Neuron (in vitro differentiated cells): Measurements from ENCODE around the gene TMEM116.

Experiments used
- H2AFZ ChIP-seq: one replicate; pipeline ENCODE4 v1.6.1; 2013; ENCODE audit warnings: low read depth, mild to moderate bottlenecking, inconsistent platforms, low read length, moderate library complexity
- H3K27me3 ChIP-seq: one replicate; pipeline ENCODE4 v1.6.1; 2013; ENCODE audit warnings: low read length; ENCODE audit not compliant: insufficient read depth
- H3K36me3 ChIP-seq: one replicate; pipeline ENCODE4 v1.6.1; 2013; ENCODE audit warnings: low read length; ENCODE audit not compliant: insufficient read depth
- H3K4me1 ChIP-seq: one replicate; pipeline ENCODE4 v1.6.1; 2013; ENCODE audit warnings: low read length; ENCODE audit not compliant: insufficient read depth
- H3K4me3 ChIP-seq: 2 replicates; pipeline ENCODE4 v1.5.1; 2013; ENCODE audit warnings: mild to moderate bottlenecking, low read length, moderate library complexity
- H3K9me3 ChIP-seq: one replicate; pipeline ENCODE4 v1.6.1; 2013; ENCODE audit warnings: low read length

TMEM116 gene

DNA sequence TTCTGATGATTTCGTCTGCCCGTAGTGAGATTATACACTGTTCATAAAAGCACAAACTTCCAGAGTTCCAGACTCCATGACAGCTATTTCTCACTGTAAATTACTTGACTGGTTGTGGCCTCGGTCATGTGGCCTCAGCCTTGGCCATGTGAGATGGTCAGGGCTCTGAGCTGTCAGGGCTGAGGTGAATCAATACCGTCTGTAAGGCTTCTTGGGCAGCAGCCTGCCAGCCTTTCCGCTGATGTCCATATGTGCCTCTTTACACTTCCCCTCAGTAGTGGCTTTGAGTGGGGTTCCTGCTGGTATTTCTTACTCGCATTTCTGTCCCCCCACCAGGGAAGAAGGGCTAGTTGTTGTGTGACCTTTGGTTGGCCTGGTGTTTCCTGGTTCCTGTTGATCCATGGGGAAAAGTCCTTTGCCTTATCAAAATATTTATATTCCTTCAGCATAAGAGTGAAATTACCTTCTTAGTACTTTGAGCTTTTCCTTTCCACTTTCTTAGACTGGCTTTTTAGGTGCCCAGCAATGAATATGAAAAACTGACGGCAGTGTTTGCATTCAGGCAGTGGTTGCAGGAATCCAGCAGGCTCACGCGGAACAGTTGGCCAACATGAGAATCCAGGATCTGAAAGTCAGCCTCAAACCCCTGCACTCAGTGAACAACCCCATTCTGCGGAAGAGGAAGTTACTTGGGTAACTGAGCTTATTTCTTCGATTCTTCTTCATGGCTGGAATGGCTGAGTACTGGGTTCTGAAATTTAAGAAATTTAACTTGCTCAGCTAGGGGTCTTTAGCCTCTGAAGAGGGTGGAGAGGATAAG, 124.8 kb downstream of the TMEM116 start:
- Histone ChIP-seq H3K36me3 (peaks cover 90% of the 10 kb centered on the region), H3K9me3 (no peaks in the 10 kb centered on the region), H3K27me3 (no peaks in the 10 kb centered on the region), H3K4me1 (no peaks in the 10 kb centered on the region), H3K4me3 (no peak overlapping the region), H2AFZ (no peak overlapping the region)

- Histone ChIP-seq H3K4me3 (no peak overlapping the region), H3K27me3 (no peaks in the 10 kb centered on the region), H3K36me3 (peaks cover 87% of the 10 kb centered on the region), H3K4me1 (no peaks in the 10 kb centered on the region), H3K9me3 (no peaks in the 10 kb centered on the region), H2AFZ (no peak overlapping the region)
These were observed 126.1 kb downstream of the TMEM116 start for GRCh38 chr12:111886662-111887545.

DNA sequence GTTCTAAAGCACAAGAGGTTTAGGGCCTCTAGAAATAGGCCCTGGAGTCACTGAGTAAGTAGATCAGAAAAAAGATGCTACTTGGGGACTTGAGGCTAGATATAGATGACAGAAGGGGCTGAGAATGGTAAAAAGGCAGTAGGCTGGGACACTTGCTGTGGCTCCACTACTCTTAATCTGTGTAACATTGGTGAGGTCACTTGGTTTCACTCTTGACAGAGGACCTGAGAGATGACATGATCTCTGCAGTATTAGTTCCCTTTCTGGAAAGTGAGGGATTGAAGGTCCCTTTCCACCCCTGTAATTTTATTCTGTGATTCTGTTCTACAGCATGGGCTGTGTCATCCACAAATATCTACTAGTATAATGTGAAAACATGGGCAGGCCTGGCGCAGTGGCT, 131.2 kb downstream of the TMEM116 start:
- H3K36me3 ChIP-seq, result peaks cover 76% of the 10 kb centered on the region
- no peak overlapping the region for H2AFZ ChIP-seq
- H3K9me3 ChIP-seq, result no peaks in the 10 kb centered on the region
- H3K4me3 ChIP-seq, result no peak overlapping the region
- H3K4me1 ChIP-seq, result no peaks in the 10 kb centered on the region
- H3K27me3 ChIP-seq, result no peaks in the 10 kb centered on the region
